Measurements from ENCODE around the gene FAM193A.
"Not testable (repeated sequence)": the region's sequence is repeated elsewhere in the genome, so short reads cannot be mapped to it uniquely, and the experiment has no call there.

FAM193A gene

GRCh38 chr4:2636331-2636730 is 99.9 kb downstream of the FAM193A start:
- TF ChIP-seq, protein P1, sequence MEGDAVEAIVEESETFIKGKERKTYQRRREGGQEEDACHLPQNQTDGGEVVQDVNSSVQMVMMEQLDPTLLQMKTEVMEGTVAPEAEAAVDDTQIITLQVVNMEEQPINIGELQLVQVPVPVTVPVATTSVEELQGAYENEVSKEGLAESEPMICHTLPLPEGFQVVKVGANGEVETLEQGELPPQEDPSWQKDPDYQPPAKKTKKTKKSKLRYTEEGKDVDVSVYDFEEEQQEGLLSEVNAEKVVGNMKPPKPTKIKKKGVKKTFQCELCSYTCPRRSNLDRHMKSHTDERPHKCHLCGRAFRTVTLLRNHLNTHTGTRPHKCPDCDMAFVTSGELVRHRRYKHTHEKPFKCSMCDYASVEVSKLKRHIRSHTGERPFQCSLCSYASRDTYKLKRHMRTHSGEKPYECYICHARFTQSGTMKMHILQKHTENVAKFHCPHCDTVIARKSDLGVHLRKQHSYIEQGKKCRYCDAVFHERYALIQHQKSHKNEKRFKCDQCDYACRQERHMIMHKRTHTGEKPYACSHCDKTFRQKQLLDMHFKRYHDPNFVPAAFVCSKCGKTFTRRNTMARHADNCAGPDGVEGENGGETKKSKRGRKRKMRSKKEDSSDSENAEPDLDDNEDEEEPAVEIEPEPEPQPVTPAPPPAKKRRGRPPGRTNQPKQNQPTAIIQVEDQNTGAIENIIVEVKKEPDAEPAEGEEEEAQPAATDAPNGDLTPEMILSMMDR (IDR thresholded peaks at IDR 0.05; ENCODE audit: control insufficient read depth, insufficient read depth, low read depth, low read length, missing control alignments): no peak
- DNase-seq (ENCODE audit: low read depth): no peak
- no peak overlapping the region for H3K4me3 ChIP-seq (ENCODE audit: control insufficient read depth, low read depth, low read length)

DNA sequence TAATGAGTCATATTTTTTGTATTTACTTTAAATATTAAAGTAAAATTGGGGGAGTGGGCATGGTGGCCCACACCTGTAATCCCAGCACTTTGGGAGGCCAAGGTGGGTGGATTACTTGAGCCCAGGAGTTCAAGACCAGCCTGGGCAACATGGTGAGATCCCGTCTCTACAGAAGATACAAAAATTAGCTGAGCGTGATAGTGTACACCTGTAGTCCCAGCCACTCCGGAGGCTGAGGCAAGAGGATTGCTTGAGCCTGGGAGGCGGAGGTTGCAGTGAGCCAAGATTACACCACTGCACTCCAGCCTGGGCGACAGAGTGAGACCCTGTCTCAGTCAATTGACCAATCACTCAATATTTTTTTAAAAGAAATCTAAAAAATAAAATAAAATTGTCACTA is 100.5 kb downstream of the FAM193A start:
- H3K4me3 ChIP-seq (ENCODE audit: control insufficient read depth, low read depth, low read length); DNase-seq (ENCODE audit: low read depth): not testable (repeated sequence)

DNA sequence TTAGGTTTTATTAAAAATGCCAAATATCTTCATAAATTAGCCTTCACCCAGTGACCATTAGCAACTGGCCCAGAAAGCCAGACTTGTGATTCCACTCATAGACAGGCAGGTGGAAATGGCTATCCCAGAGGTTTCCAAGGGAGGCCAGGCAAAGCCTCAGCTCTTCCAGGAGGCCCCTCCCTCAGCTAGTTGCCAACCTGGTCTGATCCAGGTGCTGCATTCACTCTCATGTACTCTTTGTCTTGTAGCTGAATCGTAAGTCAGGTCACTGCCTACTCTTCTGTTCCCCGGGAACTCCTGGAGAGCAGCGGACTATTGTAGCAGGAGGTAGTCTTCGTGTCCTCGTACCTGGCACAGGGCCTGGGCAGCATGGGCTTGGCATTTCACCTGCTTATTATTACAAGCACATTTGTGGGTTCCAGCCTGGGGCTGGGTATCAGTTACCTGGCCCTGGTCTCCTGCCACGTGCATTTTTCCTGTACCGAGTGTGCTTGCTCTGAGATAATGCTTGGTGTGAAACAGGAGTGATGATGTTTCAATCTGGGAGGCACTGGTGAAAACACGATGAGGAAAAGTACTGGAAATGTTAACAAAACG is 101.6 kb downstream of the FAM193A start:
- TF ChIP-seq, protein P1 (IDR thresholded peaks at IDR 0.05; ENCODE audit: control insufficient read depth, insufficient read depth, low read depth, low read length, missing control alignments): no peak
- no peak for DNase-seq (ENCODE audit: low read depth)
- no peak overlapping the region for H3K4me3 ChIP-seq (ENCODE audit: control insufficient read depth, low read depth, low read length)

- TF ChIP-seq, protein P1 (IDR thresholded peaks at IDR 0.05; ENCODE audit: control insufficient read depth, insufficient read depth, low read depth, low read length, missing control alignments): no peak
- H3K4me3 ChIP-seq (ENCODE audit: control insufficient read depth, low read depth, low read length): no peak overlapping the region
- no peak for DNase-seq (ENCODE audit: low read depth)
Observed at GRCh38 chr4:2638730-2639129, 102.3 kb downstream of the FAM193A start.

GRCh38 chr4:2642968-2643367 is 106.5 kb downstream of the FAM193A start:
- TF ChIP-seq, protein P1 (IDR thresholded peaks at IDR 0.05; ENCODE audit: control insufficient read depth, insufficient read depth, low read depth, low read length, missing control alignments): no peak
- no peak for DNase-seq (ENCODE audit: low read depth)

GRCh38 chr4:2643555-2643954 is 107.1 kb downstream of the FAM193A start:
- DNase-seq (ENCODE audit: low read depth): no peak
- no peak overlapping the region for H3K4me3 ChIP-seq (ENCODE audit: control insufficient read depth, low read depth, low read length)
- TF ChIP-seq, protein P1 (IDR thresholded peaks at IDR 0.05; ENCODE audit: control insufficient read depth, insufficient read depth, low read depth, low read length, missing control alignments): no peak

More at GRCh38 chr4:2642968-2643367, 106.5 kb downstream of the FAM193A start:
- H3K4me3 ChIP-seq (ENCODE audit: control insufficient read depth, low read depth, low read length): no peak overlapping the region

DNA sequence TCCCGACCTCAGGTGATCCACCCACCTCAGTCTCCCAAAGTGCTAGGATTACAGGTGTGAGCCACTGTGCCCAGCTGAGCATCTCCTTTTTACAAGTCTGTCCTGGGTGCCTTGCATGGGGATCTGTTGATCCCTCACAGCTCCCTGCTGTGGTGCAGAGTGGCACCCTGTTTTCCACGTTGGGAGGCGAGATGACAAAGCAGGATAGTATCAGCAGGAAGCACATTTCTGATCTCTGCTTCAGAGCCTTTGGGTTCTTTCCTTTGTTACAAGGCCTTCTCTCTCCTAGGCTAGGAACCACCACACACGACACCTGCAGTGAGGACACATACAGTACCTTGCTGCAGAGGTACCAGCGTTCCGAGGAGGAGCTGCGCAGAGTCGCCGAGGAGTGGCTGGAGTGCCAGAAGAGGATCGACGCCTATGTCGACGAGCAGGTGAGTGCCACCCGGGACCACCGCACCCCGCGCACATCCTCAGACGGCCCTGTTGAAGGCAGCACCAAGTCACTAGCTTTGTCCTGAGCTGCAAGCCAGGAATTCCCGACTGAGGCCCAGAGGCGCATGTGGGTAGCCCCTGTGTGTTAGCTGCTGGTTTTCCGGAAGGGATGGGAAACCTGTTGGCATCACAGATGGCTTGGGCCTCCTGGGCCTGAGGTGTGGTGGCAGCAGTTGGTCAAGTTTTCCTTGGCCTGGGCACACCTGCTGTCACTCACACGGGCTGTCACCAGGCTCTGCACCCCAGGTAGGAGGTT is 110.1 kb downstream of the FAM193A start:
- no peak for DNase-seq (ENCODE audit: low read depth)
- TF ChIP-seq, protein P1 (IDR thresholded peaks at IDR 0.05; ENCODE audit: control insufficient read depth, insufficient read depth, low read depth, low read length, missing control alignments): no peak
- no peak overlapping the region for H3K4me3 ChIP-seq (ENCODE audit: control insufficient read depth, low read depth, low read length)

All from AG09309 (cell line).